H1 (cell line): ENCODE measurements around the gene ZNF750. TPM values are rescaled to one million over a fixed set of nuclear protein-coding genes. Genes with fewer than 3 reads are reported as not detected.

Source experiments
- CTCF ChIA-PET: fragments of 300-600 bp; sonication (Branson Sonifier 250); formaldehyde crosslinking; loops from one replicate; lab custom pipeline; 2021; ENCODE audit not compliant: partially characterized antibody; lab: Charles Lee
- POLR2A ChIA-PET: fragments of 300-600 bp; sonication (Branson Sonifier 250); formaldehyde crosslinking; loops from one replicate; lab custom pipeline; 2021; ENCODE audit warnings: inconsistent platforms; ENCODE audit not compliant: partially characterized antibody; lab: Charles Lee
- DNase-seq, 2 experiments: peaks; one replicate each; pipeline versions ENCODE4 v3.0.0 to v3.0.0-alpha.2; 2010 to 2022; ENCODE audit warnings: low spot score in 2 of 2, low read depth in 1 of 2, mixed read lengths in 1 of 2
- FAIRE-seq: peaks from 2 replicates; lab custom pipeline; 2011; peaks lifted over from hg19 to GRCh38; lab: Jason Lieb, UNC
- H2AFZ ChIP-seq: 2 replicates; pipeline ENCODE4 v1.8.1; 2012; ENCODE audit warnings: low read length, inconsistent platforms
- H2AK5ac ChIP-seq: 2 replicates; pipeline ENCODE4 v1.6.1; 2013; ENCODE audit warnings: low read depth, low read length
- H2BK120ac ChIP-seq: replicated peaks from 2 replicates; pipeline ENCODE3; 2013; ENCODE audit warnings: low read depth, low read length, inconsistent platforms
- H2BK12ac ChIP-seq: 2 replicates; pipeline ENCODE4 v1.6.1; 2013; ENCODE audit warnings: low read depth, low read length
- H2BK15ac ChIP-seq: 2 replicates; pipeline ENCODE4 v1.6.1; 2013; ENCODE audit warnings: low read length
- H2BK20ac ChIP-seq: 2 replicates; pipeline ENCODE4 v1.6.1; 2013; ENCODE audit warnings: low read length
- H2BK5ac ChIP-seq: 2 replicates; pipeline ENCODE4 v1.6.1; 2013; ENCODE audit warnings: low read depth, low read length
- H3K14ac ChIP-seq: 2 replicates; pipeline ENCODE4 v1.6.1; 2013; ENCODE audit warnings: inconsistent platforms; ENCODE audit not compliant: insufficient read length
- H3K18ac ChIP-seq: 2 replicates; pipeline ENCODE4 v1.6.1; 2013; ENCODE audit warnings: low read length; ENCODE audit errors: extremely low read depth
- H3K23ac ChIP-seq: 2 replicates; pipeline ENCODE4 v1.6.1; 2013; ENCODE audit warnings: inconsistent platforms; ENCODE audit not compliant: insufficient read length
- H3K23me2 ChIP-seq: 2 replicates; pipeline ENCODE4 v1.6.1; 2013; ENCODE audit warnings: low read depth, low read length
- H3K27ac ChIP-seq: 2 replicates; pipeline ENCODE4 v1.6.1; 2011; ENCODE audit warnings: low read depth, low read length, inconsistent platforms
- H3K27me3 ChIP-seq, 4 experiments: replicated peaks in 1 of 4; 1 replicate in 1 of 4; 2 replicates in 3 of 4; pipeline versions ENCODE4 v1.6.1 to v1.8.1; 2011 to 2013; ENCODE audit warnings: low read length in 3 of 4, mild to moderate bottlenecking in 3 of 4, inconsistent platforms in 2 of 4, mixed read lengths in 2 of 4, moderate library complexity in 1 of 4; ENCODE audit not compliant: control insufficient read depth in 3 of 4, insufficient read depth in 3 of 4; ENCODE audit errors: extremely low read depth in 1 of 4
- H3K36me3 ChIP-seq, 4 experiments: 2 replicates each; pipeline versions ENCODE4 v1.6.1 to v1.8.1; 2011 to 2013; ENCODE audit warnings: mild to moderate bottlenecking in 4 of 4, low read length in 3 of 4, moderate library complexity in 2 of 4, control low read depth in 1 of 4, inconsistent platforms in 1 of 4; ENCODE audit not compliant: insufficient read depth in 4 of 4, control insufficient read depth in 2 of 4
- H3K4ac ChIP-seq: replicated peaks from 2 replicates; pipeline ENCODE3; 2013; ENCODE audit warnings: low read length, low read depth, mixed read lengths, inconsistent platforms; ENCODE audit not compliant: insufficient read length
- H3K4me1 ChIP-seq, 4 experiments: replicated peaks in 1 of 4; 1 replicate in 1 of 4; 2 replicates in 3 of 4; pipeline versions ENCODE4 v1.6.1 to v1.8.1; 2011 to 2013; ENCODE audit warnings: low read length in 3 of 4, inconsistent platforms in 2 of 4, mixed read lengths in 1 of 4; ENCODE audit not compliant: insufficient read depth in 4 of 4, control insufficient read depth in 3 of 4
- H3K4me2 ChIP-seq, 2 experiments: 2 replicates each; pipeline versions ENCODE4 v1.6.1 to v1.8.1; 2011 to 2013; ENCODE audit warnings: low read depth in 2 of 2, low read length in 2 of 2, control low read depth in 1 of 2, inconsistent platforms in 1 of 2, mild to moderate bottlenecking in 1 of 2; ENCODE audit not compliant: insufficient read depth in 1 of 2
- H3K4me3 ChIP-seq, 4 experiments: fragments of 200-600, 300-600 bp in 1 of 4; sonication (generic), shearing (Covaris generic), sonication (Bioruptor Twin) in 1 of 4; 2 replicates each; pipeline versions ENCODE4 v1.5.1 to v1.8.1; 2011 to 2016; ENCODE audit warnings: low read length in 4 of 4, low read depth in 3 of 4, control low read depth in 2 of 4, inconsistent platforms in 2 of 4, mild to moderate bottlenecking in 2 of 4, mixed read lengths in 1 of 4, moderate library complexity in 1 of 4; ENCODE audit not compliant: insufficient read depth in 2 of 4; ENCODE audit errors: extremely low read depth in 1 of 4
- H3K56ac ChIP-seq: replicated peaks from 2 replicates; pipeline ENCODE3; 2013; ENCODE audit warnings: low read depth, mild to moderate bottlenecking, mixed read lengths, low read length, inconsistent platforms; ENCODE audit not compliant: insufficient read length
- H3K79me1 ChIP-seq: 2 replicates; pipeline ENCODE4 v1.6.1; 2013; ENCODE audit warnings: low read depth, low read length, control low read depth
- H3K79me2 ChIP-seq, 2 experiments: 2 replicates each; pipeline versions ENCODE4 v1.6.1 to v1.8.1; 2012 to 2013; ENCODE audit warnings: low read length in 2 of 2, mild to moderate bottlenecking in 2 of 2, inconsistent platforms in 1 of 2; ENCODE audit not compliant: insufficient read depth in 2 of 2, control insufficient read depth in 1 of 2
- H3K9ac ChIP-seq, 4 experiments: replicated peaks in 1 of 4; 1 replicate in 1 of 4; 2 replicates in 3 of 4; pipeline versions ENCODE4 v1.6.1 to v1.8.1; 2011 to 2013; ENCODE audit warnings: low read depth in 3 of 4, low read length in 3 of 4, control low read depth in 2 of 4, mild to moderate bottlenecking in 2 of 4, moderate library complexity in 2 of 4, inconsistent platforms in 1 of 4; ENCODE audit errors: extremely low read depth in 1 of 4
- H3K9me3 ChIP-seq, 2 experiments: 2 replicates each; pipeline versions ENCODE4 v1.6.1 to v1.8.1; 2012 to 2013; ENCODE audit warnings: mild to moderate bottlenecking in 2 of 2, moderate library complexity in 2 of 2, control low read depth in 1 of 2, inconsistent platforms in 1 of 2, low read depth in 1 of 2, low read length in 1 of 2, mixed read lengths in 1 of 2; ENCODE audit not compliant: insufficient read depth in 2 of 2
- H4K20me1 ChIP-seq, 2 experiments: replicated peaks in 1 of 2; 2 replicates each; pipeline versions ENCODE3 to v1.8.1; 2011 to 2013; ENCODE audit warnings: inconsistent platforms in 2 of 2, low read length in 2 of 2, mild to moderate bottlenecking in 1 of 2; ENCODE audit not compliant: insufficient read depth in 2 of 2, control insufficient read depth in 1 of 2
- H4K5ac ChIP-seq: 2 replicates; pipeline ENCODE4 v1.6.1; 2013; ENCODE audit warnings: low read length, low read depth, mixed read lengths, inconsistent platforms; ENCODE audit not compliant: insufficient read length
- H4K8ac ChIP-seq: 2 replicates; pipeline ENCODE4 v1.8.0; 2013; ENCODE audit warnings: mild to moderate bottlenecking, moderate library complexity, low read length, inconsistent platforms; ENCODE audit not compliant: insufficient read depth; ENCODE audit errors: extremely low read depth
- H4K91ac ChIP-seq: replicated peaks from 2 replicates; pipeline ENCODE3; 2013; ENCODE audit warnings: low read length, mixed read lengths, inconsistent platforms; ENCODE audit not compliant: insufficient read length
- SIRT6 ChIP-seq: IDR thresholded peaks from one replicate; pipeline ENCODE4 v1.7.1; 2012; ENCODE audit warnings: low read length, inconsistent platforms
- ZNF274 ChIP-seq: IDR thresholded peaks from 2 replicates; pipeline ENCODE4 v1.7.0; 2012; ENCODE audit warnings: low read length, borderline replicate concordance; ENCODE audit errors: extremely low read depth
- WGBS, 2 experiments: shearing (Covaris generic) in 1 of 2; methylation state at CpG; one replicate each; pipeline versions ENCODE4 v1.1.6 to v1.1.7; 2013 to 2015; ENCODE audit warnings: low lambda C conversion rate in 2 of 2, mixed read lengths in 2 of 2, inconsistent platforms in 1 of 2, low coverage in 1 of 2, missing lambda C conversion rate in 1 of 2; ENCODE audit not compliant: insufficient replicate concordance in 2 of 2, insufficient coverage in 1 of 2, insufficient read length in 1 of 2; ENCODE audit errors: extremely low coverage in 1 of 2, missing lambda C conversion rate in 1 of 2; 5-methylcytosine and 5-hydroxymethylcytosine counted together
- polyA plus RNA-seq, 7 experiments: library from polyadenylated mRNA; depleted of rRNA in 3 of 7; stranded (reverse) in 5 of 7; unstranded in 2 of 7; fragments of >200 nt in 5 of 7; fragments of 200-250 nt in 2 of 7; gene quantifications; 1 replicate in 5 of 7; 2 replicates in 1 of 7; 4 replicates in 1 of 7; pipeline versions ENCODE4 v1.2.1 to v1.2.3, GENCODE V29; 2011 to 2013; ENCODE audit warnings: missing spikeins in 2 of 7, mixed read lengths in 2 of 7
- total RNA-seq: library from RNA; stranded (reverse); fragmentation: NEBNext Ultra II Directional; extraction: Animal tissue kit (Norgen Biotek cat#: 25700); gene quantifications from 2 replicates; pipeline ENCODE4 v1.2.1, GENCODE V29; 2021

Gene ZNF750
- total and polyA plus RNA-seq, 2 of the 8 experiments (the other 6 are each of a cell fraction or from before 2014, with no cell fraction given): not detected

DNA sequence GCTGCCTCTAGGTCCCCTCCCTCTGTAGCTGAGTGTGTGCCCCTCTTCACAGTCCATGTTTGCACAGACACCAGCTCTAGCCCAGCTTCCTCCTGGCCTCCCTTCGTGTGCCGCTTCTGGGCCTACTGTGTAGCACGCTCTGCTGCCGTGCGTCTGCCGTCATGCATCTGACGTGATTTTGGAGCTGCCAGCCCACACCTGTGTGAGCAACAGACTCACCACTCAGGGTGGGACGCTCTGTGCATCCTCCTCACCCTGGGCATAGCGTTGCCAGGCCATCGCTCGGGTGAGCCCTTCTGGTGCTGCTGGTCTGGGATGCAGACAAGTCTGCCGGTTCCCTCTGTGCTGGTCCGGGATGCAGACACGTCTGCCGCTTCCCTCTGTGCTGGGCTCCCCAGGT is 39.4 kb upstream of the ZNF750 start:
- H2BK20ac ChIP-seq: no peak overlapping the region
- no peaks in the 10 kb centered on the region for H3K27me3 ChIP-seq
- H2BK120ac ChIP-seq: no peak overlapping the region
- FAIRE-seq (no peak), DNase-seq (no peak)
- no peak overlapping the region for H4K5ac ChIP-seq
- peaks cover 0 to 23% of the 10 kb centered on the region in 2 experiments; a peak in 2 of 4 replicates for H3K79me2 ChIP-seq
- no peaks in the 10 kb centered on the region for H3K9me3 ChIP-seq
- no peak overlapping the region for H3K23ac ChIP-seq
- no peak overlapping the region for H3K18ac ChIP-seq
- H3K4ac ChIP-seq: no peak overlapping the region
- peaks cover 0 to 11% (median 3%) of the 10 kb centered on the region in 4 experiments; a peak in 5 of 7 replicates for H3K4me1 ChIP-seq
- no peak for TF ChIP-seq ZNF274
- TF ChIP-seq SIRT6: no peak
- H2BK15ac ChIP-seq: no peak overlapping the region
- no peak overlapping the region for H2BK12ac ChIP-seq
- peaks cover 0 to 3% (median 1%) of the 10 kb centered on the region in 4 experiments; a peak in 2 of 8 replicates for H3K36me3 ChIP-seq
- H4K8ac ChIP-seq: no peak overlapping the region
- no peak overlapping the region for H3K4me3 ChIP-seq
- H2AK5ac ChIP-seq: no peak overlapping the region
- no peak overlapping the region for H3K4me2 ChIP-seq
- peak overlapping the region; percentile 40; the same call in 1 of the 2 replicates for H2BK5ac ChIP-seq
- H3K27ac ChIP-seq: no peak overlapping the region
- no peaks in the 10 kb centered on the region for H3K23me2 ChIP-seq
- peaks cover 21% of the 10 kb centered on the region for H3K79me1 ChIP-seq
- 94% methylated on average over 15 of the region's 15 CpGs; no CpG with 5 or more reads in 1 of the 2 experiments for WGBS, 2 experiments
- no peak overlapping the region for H3K56ac ChIP-seq
- no peak overlapping the region for H3K9ac ChIP-seq
- H2AFZ ChIP-seq: no peak overlapping the region
- H4K91ac ChIP-seq: no peak overlapping the region
- H3K14ac ChIP-seq: no peak overlapping the region
- POLR2A ChIA-PET: no interaction called here
- H4K20me1 ChIP-seq: peaks cover 4 to 13% of the 10 kb centered on the region in 2 experiments
- CTCF ChIA-PET: no interaction called here
